ENCODE data around the gene PRL.

- TF ChIP-seq CTCF (IDR thresholded peaks at IDR 0.05) (no peak), POLR2A (IDR thresholded peaks at IDR 0.05) (no peak)
Measured at GRCh38 chr6:22279427-22279826, 17.4 kb downstream of the PRL start.

All from heart left ventricle (tissue), 13 donors.